Heart left ventricle (tissue), 16 donors: ENCODE measurements around the gene TCFL5. TPM values are rescaled to one million over a fixed set of nuclear protein-coding genes. Genes with fewer than 3 reads are reported as not detected.

Source experiments
- ATAC-seq, 4 donors: fragments of 200-7000 bp; cut with Tn5 transposase; one replicate each; pipeline ENCODE4 v1.9.1; 2020 to 2022; ENCODE audit warnings: moderate library complexity in 4 of 4, mild to moderate bottlenecking in 3 of 4, moderate number of reproducible peaks in 1 of 4
- DNase-seq, 5 donors: peaks; one replicate each; pipeline ENCODE4 v3.0.0-alpha.2; 2020
- H3K27ac ChIP-seq, 12 donors: fragments of 200-600 bp; sonication (generic) in 4 of 12; one replicate each; pipeline versions ENCODE4 v1.5.0 to v1.8.0; 2016 to 2022; ENCODE audit warnings: mild to moderate bottlenecking in 2 of 12
- H3K27me3 ChIP-seq, 9 donors: fragments of 200-600 bp; sonication (generic) in 2 of 9; one replicate each; pipeline versions ENCODE4 v1.5.1 to v1.8.0; 2016 to 2022; ENCODE audit warnings: mild to moderate bottlenecking in 3 of 9
- H3K36me3 ChIP-seq, 9 donors: fragments of 200-600 bp; sonication (generic) in 2 of 9; one replicate each; pipeline versions ENCODE4 v1.5.0 to v1.8.0; 2018 to 2022; ENCODE audit warnings: mild to moderate bottlenecking in 2 of 9
- H3K4me1 ChIP-seq, 12 donors: fragments of 200-600 bp; sonication (generic) in 4 of 12; one replicate each; pipeline versions ENCODE4 v1.5.0 to v1.8.0; 2016 to 2022; ENCODE audit warnings: mild to moderate bottlenecking in 3 of 12
- H3K4me3 ChIP-seq, 12 donors: fragments of 200-600 bp; sonication (generic) in 4 of 12; one replicate each; pipeline versions ENCODE4 v1.5.0 to v1.8.0; 2017 to 2022; ENCODE audit warnings: mild to moderate bottlenecking in 9 of 12, moderate library complexity in 4 of 12
- H3K9me3 ChIP-seq, 12 donors: fragments of 200-600 bp; sonication (generic) in 4 of 12; one replicate each; pipeline versions ENCODE4 v1.5.0 to v1.8.0; 2016 to 2022; ENCODE audit warnings: mild to moderate bottlenecking in 1 of 12
- CTCF ChIP-seq, 12 donors: fragments of 200-600 bp; sonication (generic) in 4 of 12; IDR thresholded peaks; one replicate each; pipeline versions ENCODE4 v1.5.0 to v1.8.0; 2018 to 2022; ENCODE audit warnings: antibody characterized with exemption in 12 of 12, mild to moderate bottlenecking in 5 of 12
- POLR2A ChIP-seq, 2 donors: fragments of 450-650 bp; IDR thresholded peaks; one replicate each; pipeline ENCODE4 v1.6.1; 2017; ENCODE audit warnings: antibody characterized with exemption in 2 of 2, mild to moderate bottlenecking in 2 of 2, moderate library complexity in 2 of 2
- WGBS, 4 donors: extraction: QIAGEN DNeasy Blood & Tissue Kit in 2 of 4; methylation state at CpG; one replicate each; pipeline versions ENCODE4 v1.1.5 to v1.1.7; 2013 to 2018; 5-methylcytosine and 5-hydroxymethylcytosine counted together
- intact Hi-C, 10 donors: fragments of 100-400 bp; cut with DNase I; formaldehyde crosslinking; loops; one replicate each; pipeline versions ENCODE4 v1.11.1 to v1.14.2; 2022
- polyA plus RNA-seq, 2 donors: library from polyadenylated mRNA; stranded (reverse); fragments of 200-250 nt; gene quantifications; one replicate each; pipeline ENCODE4 v1.2.3, GENCODE V29; 2013
- total RNA-seq, 9 donors: library from RNA; depleted of rRNA in 2 of 9; stranded (reverse); fragments of >200 nt in 2 of 9; fragmentation: NEBNext Ultra II Directional in 3 of 9; extraction: Animal tissue kit (Norgen Biotek cat#: 25700) in 3 of 9; gene quantifications; one replicate each; pipeline versions ENCODE4 v1.1.0 to v1.2.4, GENCODE V29; 2016 to 2023
- donor health status: ischemic (EF 13 %, LVEDD 7.1; RV severe dilation, severe dysfunction).
- donor health status: healthy with polysubstance abuse.
- donor health status: DM: no; HTN: yes; CAD: no.
- donor health status: DM: no; HTN: no; CAD: no.
- donor health status: ischemic (EF 25% LVEDD 6.9; RV normal size, moderate dysfunction).
- donor health status: ischemic (EF 25% LVEDD 5.7; RV mildly dilated, moderate dysfunction).
- donor health status: healthy.
- donor health status: DM: yes; HTN: yes; CAD: no.
- donor health status: ischemic (EF 35%, LVEDD 5.7; RV mildly dilated, moderate dysfunction).
- donor health status: nonischemic (EF 11% LVEDD 7.7; RV severe dilation, severe dysfunction).
- donor health status: DM: yes; HTN: yes; CAD: no.
- donor health status: PGD.
- donor health status: ischemic (EF 29% LVEDD 5.4; RV normal size, mild dysfunction).
- donor health status: nonischemic (EF 23%, LVEDD 6.1; RV moderate dilation, normal function).

Gene TCFL5
- total and polyA plus RNA-seq, 11 donors, result 2.5 to 8.2 (median 5.9) TPM

DNA sequence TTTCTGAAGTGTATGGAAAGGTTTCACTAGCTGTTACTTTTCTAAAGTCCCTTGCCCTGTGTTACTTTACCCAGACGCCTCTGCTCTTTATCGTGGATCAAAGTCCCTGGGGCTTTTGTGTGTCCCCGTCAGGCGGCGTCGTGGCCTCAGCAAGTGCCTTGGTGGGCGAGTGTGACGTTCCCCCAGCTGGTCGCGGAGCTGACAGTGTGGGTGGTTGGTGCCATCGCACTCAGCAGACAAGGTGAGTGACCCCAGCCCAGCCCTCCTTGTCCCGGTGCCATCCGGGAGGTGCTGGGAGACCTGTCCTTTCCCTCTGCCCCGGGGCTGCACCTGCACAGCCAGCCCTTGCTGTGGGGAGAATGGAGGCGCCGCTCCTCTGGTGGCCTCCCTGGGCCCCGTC is 27.3 kb upstream of the TCFL5 start:
- H3K9me3 ChIP-seq, result no peaks in the 10 kb centered on the region
- WGBS, 4 donors, result 87 to 94% (median 93%) methylated on average over 17 of the region's 17 CpGs
- intact Hi-C loops, result no loop called here
- no peak overlapping the region for H3K27ac ChIP-seq
- TF ChIP-seq POLR2A (IDR thresholded peaks at IDR 0.05) (no peak), CTCF (IDR thresholded peaks at IDR 0.05) (no peak)
- no peak for ATAC-seq
- H3K27me3 ChIP-seq, result no peaks in the 10 kb centered on the region
- H3K36me3 ChIP-seq, result peaks cover 10 to 86% (median 77%) of the 10 kb centered on the region in 9 donors
- no peak for DNase-seq
- peaks cover 0 to 11% (median 2%) of the 10 kb centered on the region in 12 donors for H3K4me1 ChIP-seq
- no peak overlapping the region for H3K4me3 ChIP-seq

- no peaks in the 10 kb centered on the region for H3K9me3 ChIP-seq
- no peak for DNase-seq
- H3K36me3 ChIP-seq, result peaks cover 10 to 81% (median 72%) of the 10 kb centered on the region in 9 donors
- 92 to 96% (median 95%) methylated on average over 16 of the region's 16 CpGs for WGBS, 4 donors
- H3K4me1 ChIP-seq, result peaks cover 0 to 11% (median 2%) of the 10 kb centered on the region in 12 donors
- ATAC-seq, result no peak
- H3K27me3 ChIP-seq, result no peaks in the 10 kb centered on the region
- intact Hi-C loops, result no loop called here
- H3K27ac ChIP-seq, result no peak overlapping the region
- no peak for TF ChIP-seq POLR2A (IDR thresholded peaks at IDR 0.05)
- no peak for TF ChIP-seq CTCF (IDR thresholded peaks at IDR 0.05)
- no peak overlapping the region for H3K4me3 ChIP-seq
Measured at GRCh38 chr20:62888406-62888805, 26.8 kb upstream of the TCFL5 start.

GRCh38 chr20:62887860-62888239 is 26.2 kb upstream of the TCFL5 start:
- 78 to 91% (median 83%) methylated on average over 3 to 7 of the region's 7 CpGs for WGBS, 4 donors
- no peak for DNase-seq
- peaks cover 0 to 11% (median 2%) of the 10 kb centered on the region in 12 donors for H3K4me1 ChIP-seq
- intact Hi-C loops, result no loop called here
- H3K4me3 ChIP-seq, result no peak overlapping the region
- H3K27ac ChIP-seq, result peak overlapping the region in 3 of 12 donors; percentile 13 to 74 (median 28)
- ATAC-seq, result peak in 2 of 4 donors; percentile 5 to 8
- no peaks in the 10 kb centered on the region for H3K9me3 ChIP-seq
- peaks cover 10 to 76% (median 66%) of the 10 kb centered on the region in 9 donors for H3K36me3 ChIP-seq
- TF ChIP-seq POLR2A (IDR thresholded peaks at IDR 0.05) (no peak), CTCF (IDR thresholded peaks at IDR 0.05) (no peak)
- no peaks in the 10 kb centered on the region for H3K27me3 ChIP-seq

- ATAC-seq (peak; percentile 72 to 84 (median 80)), DNase-seq (peak in 3 of 5 donors; percentile 63 to 82 (median 73))
- WGBS, 4 donors, result 45 to 49% (median 47%) methylated on average over 12 to 13 of the region's 13 CpGs
Measured at GRCh38 chr20:62887152-62887859, 25.7 kb upstream of the TCFL5 start.

More at GRCh38 chr20:62887152-62887859, 25.7 kb upstream of the TCFL5 start:
- peak overlapping the region in 3 of 12 donors; percentile 13 to 74 (median 28) for H3K27ac ChIP-seq
- no peaks in the 10 kb centered on the region for H3K9me3 ChIP-seq
- H3K36me3 ChIP-seq, result peaks cover 10 to 73% (median 61%) of the 10 kb centered on the region in 9 donors
- no peak overlapping the region for H3K4me3 ChIP-seq
- intact Hi-C loops, result no loop called here
- no peaks in the 10 kb centered on the region for H3K27me3 ChIP-seq
- peaks cover 0 to 11% (median 2%) of the 10 kb centered on the region in 12 donors for H3K4me1 ChIP-seq
- TF ChIP-seq POLR2A (IDR thresholded peaks at IDR 0.05), result no peak
- no peak for TF ChIP-seq CTCF (IDR thresholded peaks at IDR 0.05)
